Measurements from ENCODE around the gene SPCS2.

SPCS2 gene

DNA sequence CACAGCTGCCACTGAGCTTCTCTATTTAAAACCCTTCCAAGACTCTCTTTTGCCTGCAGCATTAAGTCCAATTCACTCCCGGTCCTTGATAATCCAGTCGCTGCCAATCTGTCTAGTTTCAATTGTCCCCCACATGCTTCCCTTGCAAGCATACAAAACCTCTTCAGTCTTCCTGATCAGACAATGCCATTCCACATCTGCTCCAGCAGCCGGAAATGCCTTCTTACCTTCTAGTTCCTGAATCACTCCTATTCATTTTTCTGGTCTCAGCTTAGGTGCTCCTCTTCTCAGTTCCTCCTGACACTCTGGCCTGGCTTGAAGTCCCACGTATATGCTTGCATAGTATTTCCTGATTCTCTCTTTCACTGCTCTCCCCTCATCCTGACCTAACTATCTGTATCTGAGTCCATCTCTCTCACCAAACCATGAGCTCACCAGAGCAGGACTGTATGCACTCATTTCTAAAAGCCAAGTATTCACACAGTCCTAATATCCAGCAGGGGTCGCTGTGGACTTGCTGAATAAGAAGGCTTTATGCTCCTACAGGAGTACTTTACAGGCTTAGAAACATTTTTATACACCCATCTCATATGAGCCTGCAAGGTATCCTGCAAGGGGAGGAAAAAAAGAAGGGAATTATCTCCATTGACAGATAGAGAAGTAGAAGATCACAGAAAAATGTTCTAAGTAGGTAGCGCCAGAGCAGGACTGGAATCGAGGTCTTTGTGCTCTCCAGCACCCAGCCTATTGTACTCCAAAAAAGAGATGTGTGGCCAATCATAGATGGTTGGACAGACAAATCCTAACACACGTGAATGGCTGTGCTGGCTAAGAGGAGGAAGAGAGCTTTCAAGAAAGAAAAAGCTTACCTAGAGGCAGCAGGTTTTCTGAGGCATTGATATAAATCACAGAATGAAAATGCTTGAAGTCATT is 19.4 kb upstream of the SPCS2 start:
- peak; percentile 16 to 56 (median 23) for DNase-seq
- H3K27me3 ChIP-seq (replicated peaks; ENCODE audit: control insufficient read depth, insufficient read depth, low read length, poor library complexity, severe bottlenecking), result no peaks in the 10 kb centered on the region
- H3K4me1 ChIP-seq (ENCODE audit: control insufficient read depth, insufficient read depth, low read length, poor library complexity, severe bottlenecking), result no peaks in the 10 kb centered on the region
- H3K4me3 ChIP-seq (ENCODE audit: insufficient read depth, low read depth, low read length, poor library complexity, severe bottlenecking), result no peak overlapping the region
- H3K9me3 ChIP-seq (ENCODE audit: control insufficient read depth, low read length), result no peaks in the 10 kb centered on the region
- H3K27ac ChIP-seq (ENCODE audit: insufficient read depth, low read length, poor library complexity, severe bottlenecking), result no peak overlapping the region
- peaks cover 24% of the 10 kb centered on the region for H3K36me3 ChIP-seq (ENCODE audit: control insufficient read depth, insufficient read depth, low read length)

DNA sequence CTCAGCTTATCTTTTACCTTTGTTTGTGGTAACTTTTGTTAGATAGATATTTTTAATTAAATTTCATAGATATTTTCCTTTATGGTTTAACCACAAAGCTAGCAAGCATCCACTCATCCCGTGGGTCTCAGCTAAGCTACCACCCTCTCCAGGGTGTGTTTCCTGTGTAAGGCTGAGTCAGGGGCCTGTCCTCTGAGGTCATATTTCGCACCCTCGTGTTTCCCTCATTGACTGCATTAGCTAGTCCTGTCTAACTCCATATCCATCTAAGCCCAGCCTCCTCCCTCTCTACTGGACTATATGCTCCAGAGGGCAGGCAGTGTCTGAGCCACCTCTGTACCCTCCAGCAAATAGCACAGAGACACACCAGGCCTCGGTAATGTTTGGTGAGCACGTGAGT is 16.9 kb upstream of the SPCS2 start:
- Histone ChIP-seq H3K27ac (ENCODE audit: insufficient read depth, low read length, poor library complexity, severe bottlenecking) (no peak overlapping the region), H3K4me3 (ENCODE audit: insufficient read depth, low read depth, low read length, poor library complexity, severe bottlenecking) (no peak overlapping the region), H3K4me1 (ENCODE audit: control insufficient read depth, insufficient read depth, low read length, poor library complexity, severe bottlenecking) (no peaks in the 10 kb centered on the region), H3K36me3 (ENCODE audit: control insufficient read depth, insufficient read depth, low read length) (peaks cover 41% of the 10 kb centered on the region), H3K9me3 (ENCODE audit: control insufficient read depth, low read length) (no peaks in the 10 kb centered on the region), H3K27me3 (replicated peaks; ENCODE audit: control insufficient read depth, insufficient read depth, low read length, poor library complexity, severe bottlenecking) (no peaks in the 10 kb centered on the region)
- DNase-seq, result no peak

DNA sequence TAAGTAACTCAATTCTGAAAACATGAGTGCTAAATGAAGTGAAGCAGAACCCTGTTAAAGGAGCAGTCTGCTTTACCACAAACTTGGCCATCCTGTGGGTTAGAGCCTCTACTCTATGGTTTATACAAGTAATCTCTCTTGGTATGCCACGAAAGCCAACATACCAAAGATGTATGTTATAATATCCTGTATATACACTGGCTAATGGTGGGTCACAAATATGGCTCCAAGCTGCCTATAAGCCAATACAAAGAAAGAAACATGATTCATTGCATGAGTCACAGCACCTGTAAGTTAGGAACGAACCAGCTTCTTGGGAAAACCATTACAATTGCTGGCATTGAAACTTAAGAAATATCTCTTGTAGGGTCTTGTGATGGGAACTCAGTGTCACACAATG is 16.3 kb upstream of the SPCS2 start:
- H3K27me3 ChIP-seq (replicated peaks; ENCODE audit: control insufficient read depth, insufficient read depth, low read length, poor library complexity, severe bottlenecking), result no peaks in the 10 kb centered on the region
- H3K36me3 ChIP-seq (ENCODE audit: control insufficient read depth, insufficient read depth, low read length), result peaks cover 41% of the 10 kb centered on the region
- H3K27ac ChIP-seq (ENCODE audit: insufficient read depth, low read length, poor library complexity, severe bottlenecking), result no peak overlapping the region
- no peak overlapping the region for H3K4me3 ChIP-seq (ENCODE audit: insufficient read depth, low read depth, low read length, poor library complexity, severe bottlenecking)
- H3K4me1 ChIP-seq (ENCODE audit: control insufficient read depth, insufficient read depth, low read length, poor library complexity, severe bottlenecking), result no peaks in the 10 kb centered on the region
- DNase-seq, result no peak
- H3K9me3 ChIP-seq (ENCODE audit: control insufficient read depth, low read length), result no peaks in the 10 kb centered on the region

DNA sequence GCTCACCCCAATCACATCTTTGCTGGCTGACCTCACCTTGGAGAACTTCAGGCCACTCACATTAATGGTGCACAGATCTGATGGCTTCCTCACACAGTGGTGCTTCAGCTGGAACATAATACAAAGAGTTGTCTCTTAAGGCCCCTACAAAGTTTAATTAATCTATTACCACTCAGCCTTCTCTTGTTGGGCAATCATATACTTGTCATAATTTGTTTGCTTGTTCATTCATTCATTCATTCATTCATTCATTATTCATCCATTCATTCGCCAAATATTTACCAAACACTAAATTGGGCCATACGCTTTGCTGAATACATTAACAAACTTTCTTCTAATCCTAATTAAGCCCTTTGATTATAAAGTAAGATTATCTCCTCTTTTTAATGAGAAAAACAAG is 15.3 kb upstream of the SPCS2 start:
- Histone ChIP-seq H3K4me1 (ENCODE audit: control insufficient read depth, insufficient read depth, low read length, poor library complexity, severe bottlenecking) (no peaks in the 10 kb centered on the region), H3K27ac (ENCODE audit: insufficient read depth, low read length, poor library complexity, severe bottlenecking) (no peak overlapping the region), H3K36me3 (ENCODE audit: control insufficient read depth, insufficient read depth, low read length) (peaks cover 41% of the 10 kb centered on the region), H3K9me3 (ENCODE audit: control insufficient read depth, low read length) (no peaks in the 10 kb centered on the region), H3K27me3 (replicated peaks; ENCODE audit: control insufficient read depth, insufficient read depth, low read length, poor library complexity, severe bottlenecking) (no peaks in the 10 kb centered on the region), H3K4me3 (ENCODE audit: insufficient read depth, low read depth, low read length, poor library complexity, severe bottlenecking) (no peak overlapping the region)
- DNase-seq, result no peak

DNA sequence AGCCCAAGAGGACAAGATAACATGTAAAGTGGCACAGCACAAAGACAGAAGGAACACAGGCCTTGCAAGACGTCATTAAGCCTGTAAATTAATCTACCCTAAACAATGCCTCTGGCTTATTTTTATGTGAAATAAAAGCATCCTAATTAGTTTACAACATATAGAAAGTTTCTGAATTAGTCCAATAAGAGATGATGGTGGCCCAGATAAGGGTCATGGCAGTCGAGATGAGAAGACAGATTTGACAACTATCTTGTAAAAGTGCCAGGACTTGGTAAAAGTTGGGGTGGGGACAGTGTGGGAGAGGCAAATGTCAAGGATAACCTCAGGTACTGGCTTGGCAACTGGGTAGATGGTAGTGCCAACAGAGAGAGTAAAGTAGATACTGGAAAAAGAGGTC is 13.8 kb upstream of the SPCS2 start:
- H3K27me3 ChIP-seq (replicated peaks; ENCODE audit: control insufficient read depth, insufficient read depth, low read length, poor library complexity, severe bottlenecking), result no peaks in the 10 kb centered on the region
- H3K4me1 ChIP-seq (ENCODE audit: control insufficient read depth, insufficient read depth, low read length, poor library complexity, severe bottlenecking), result no peaks in the 10 kb centered on the region
- H3K36me3 ChIP-seq (ENCODE audit: control insufficient read depth, insufficient read depth, low read length), result peaks cover 44% of the 10 kb centered on the region
- no peak for DNase-seq
- H3K9me3 ChIP-seq (ENCODE audit: control insufficient read depth, low read length), result no peaks in the 10 kb centered on the region
- no peak overlapping the region for H3K27ac ChIP-seq (ENCODE audit: insufficient read depth, low read length, poor library complexity, severe bottlenecking)
- no peak overlapping the region for H3K4me3 ChIP-seq (ENCODE audit: insufficient read depth, low read depth, low read length, poor library complexity, severe bottlenecking)

DNA sequence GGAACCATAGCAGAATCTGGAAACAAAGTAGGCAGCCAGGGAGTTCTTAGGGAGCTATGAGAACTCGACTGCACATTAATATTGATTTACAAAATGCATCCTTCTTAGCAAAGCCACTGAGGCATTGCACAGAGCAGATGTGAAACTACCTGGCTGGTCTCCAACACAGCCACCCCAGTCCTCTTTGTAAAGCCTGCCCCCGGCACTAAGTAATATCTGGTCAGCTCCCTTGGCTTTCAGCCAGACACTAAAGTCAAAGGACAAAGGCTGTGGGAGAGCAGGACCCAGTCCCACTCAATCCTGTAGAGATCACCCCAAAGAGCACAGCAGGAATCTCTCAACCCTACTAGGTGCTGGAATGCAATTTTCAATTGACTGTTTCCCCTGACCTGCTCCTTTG is 13.0 kb upstream of the SPCS2 start:
- Histone ChIP-seq H3K4me1 (ENCODE audit: control insufficient read depth, insufficient read depth, low read length, poor library complexity, severe bottlenecking) (no peaks in the 10 kb centered on the region), H3K4me3 (ENCODE audit: insufficient read depth, low read depth, low read length, poor library complexity, severe bottlenecking) (no peak overlapping the region), H3K36me3 (ENCODE audit: control insufficient read depth, insufficient read depth, low read length) (peaks cover 48% of the 10 kb centered on the region), H3K27me3 (replicated peaks; ENCODE audit: control insufficient read depth, insufficient read depth, low read length, poor library complexity, severe bottlenecking) (no peaks in the 10 kb centered on the region), H3K9me3 (ENCODE audit: control insufficient read depth, low read length) (no peaks in the 10 kb centered on the region), H3K27ac (ENCODE audit: insufficient read depth, low read length, poor library complexity, severe bottlenecking) (no peak overlapping the region)
- DNase-seq, result no peak

DNA sequence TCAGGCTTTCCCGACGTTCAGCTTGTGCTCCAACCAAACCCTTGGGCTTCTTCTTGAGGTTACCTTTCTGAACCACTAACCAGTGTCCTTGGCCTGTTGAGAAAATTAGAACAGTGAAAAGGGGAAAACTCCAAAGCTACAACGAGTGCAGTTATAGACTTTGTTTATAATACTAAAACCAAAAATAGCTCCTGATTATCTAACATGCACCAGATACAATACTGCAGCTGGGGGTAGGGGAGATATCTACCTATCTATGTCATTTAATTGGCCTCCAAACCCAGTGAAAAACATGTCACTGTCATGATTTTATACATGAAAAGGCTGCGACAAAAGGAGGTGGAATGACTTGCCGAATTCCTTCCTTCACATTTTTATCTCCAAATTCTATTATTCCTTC is 12.1 kb upstream of the SPCS2 start:
- no peaks in the 10 kb centered on the region for H3K4me1 ChIP-seq (ENCODE audit: control insufficient read depth, insufficient read depth, low read length, poor library complexity, severe bottlenecking)
- H3K27me3 ChIP-seq (replicated peaks; ENCODE audit: control insufficient read depth, insufficient read depth, low read length, poor library complexity, severe bottlenecking), result no peaks in the 10 kb centered on the region
- H3K4me3 ChIP-seq (ENCODE audit: insufficient read depth, low read depth, low read length, poor library complexity, severe bottlenecking), result no peak overlapping the region
- H3K9me3 ChIP-seq (ENCODE audit: control insufficient read depth, low read length), result no peaks in the 10 kb centered on the region
- peaks cover 48% of the 10 kb centered on the region for H3K36me3 ChIP-seq (ENCODE audit: control insufficient read depth, insufficient read depth, low read length)
- no peak for DNase-seq
- no peak overlapping the region for H3K27ac ChIP-seq (ENCODE audit: insufficient read depth, low read length, poor library complexity, severe bottlenecking)

DNA sequence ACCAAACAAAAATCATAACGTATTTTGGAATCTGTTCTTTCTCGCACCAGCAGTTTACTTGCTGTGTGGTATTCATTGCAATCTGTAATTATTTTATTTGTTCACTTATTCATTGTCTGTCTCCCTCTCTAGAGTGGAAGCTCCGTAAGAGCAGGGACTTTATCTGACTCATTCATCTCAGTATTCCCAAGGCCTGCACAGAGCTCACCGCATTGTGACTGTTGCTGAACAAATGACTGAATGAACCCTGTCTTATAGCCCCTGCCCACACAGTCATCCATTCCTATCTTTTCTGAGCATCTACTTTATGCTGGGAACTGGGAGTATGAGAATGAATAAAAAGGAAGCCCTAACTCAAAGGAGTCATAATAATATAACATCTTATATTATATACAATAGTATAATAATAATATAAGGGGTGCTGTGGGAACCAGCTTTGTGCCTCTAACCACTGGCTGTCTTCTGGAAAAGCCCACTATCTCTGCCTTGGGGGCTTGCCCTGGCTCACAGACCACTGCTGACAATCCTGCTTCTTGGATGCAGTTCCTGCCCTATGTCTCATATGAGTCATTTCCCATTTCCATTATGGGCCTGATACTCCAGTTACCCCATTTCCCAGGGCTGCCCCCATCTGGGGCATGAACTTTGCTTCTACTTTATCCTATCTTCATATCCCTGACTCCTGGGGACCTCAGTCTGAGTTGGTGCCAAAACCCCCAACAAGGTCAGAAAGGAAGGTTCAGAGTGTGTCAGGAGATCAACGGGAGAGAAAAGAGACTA is 11.2 kb upstream of the SPCS2 start:
- peaks cover 41% of the 10 kb centered on the region for H3K36me3 ChIP-seq (ENCODE audit: control insufficient read depth, insufficient read depth, low read length)

DNA sequence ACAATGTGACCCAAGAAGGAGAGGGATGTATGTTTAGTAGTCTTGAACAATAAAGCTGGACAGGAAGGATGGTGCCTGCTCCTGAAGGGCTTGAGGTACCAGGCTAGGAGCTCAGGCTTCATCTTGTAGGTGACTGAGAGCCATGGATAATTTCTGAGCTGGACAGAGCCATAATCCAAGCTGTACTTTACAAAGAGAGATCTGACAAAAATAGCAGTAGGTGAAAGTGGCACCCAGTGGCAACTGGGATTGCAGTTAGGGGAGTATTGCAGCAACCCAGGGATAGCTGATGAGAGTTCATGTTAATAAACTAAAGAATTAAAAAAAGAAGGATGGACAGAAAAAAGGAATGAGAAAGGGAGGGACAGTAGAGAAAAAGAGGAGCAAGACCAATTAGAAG is 7.6 kb upstream of the SPCS2 start:
- no peaks in the 10 kb centered on the region for H3K4me1 ChIP-seq (ENCODE audit: control insufficient read depth, insufficient read depth, low read length, poor library complexity, severe bottlenecking)

More for the DNA sequence above, 11.2 kb upstream of the SPCS2 start:
- H3K27me3 ChIP-seq (replicated peaks; ENCODE audit: control insufficient read depth, insufficient read depth, low read length, poor library complexity, severe bottlenecking), result no peaks in the 10 kb centered on the region
- H3K27ac ChIP-seq (ENCODE audit: insufficient read depth, low read length, poor library complexity, severe bottlenecking), result no peak overlapping the region
- no peaks in the 10 kb centered on the region for H3K9me3 ChIP-seq (ENCODE audit: control insufficient read depth, low read length)
- H3K4me3 ChIP-seq (ENCODE audit: insufficient read depth, low read depth, low read length, poor library complexity, severe bottlenecking), result no peak overlapping the region
- H3K4me1 ChIP-seq (ENCODE audit: control insufficient read depth, insufficient read depth, low read length, poor library complexity, severe bottlenecking), result no peaks in the 10 kb centered on the region
- no peak for DNase-seq

More for the DNA sequence above, 7.6 kb upstream of the SPCS2 start:
- no peak for DNase-seq
- H3K27me3 ChIP-seq (replicated peaks; ENCODE audit: control insufficient read depth, insufficient read depth, low read length, poor library complexity, severe bottlenecking), result no peaks in the 10 kb centered on the region
- peaks cover 12% of the 10 kb centered on the region for H3K36me3 ChIP-seq (ENCODE audit: control insufficient read depth, insufficient read depth, low read length)
- H3K9me3 ChIP-seq (ENCODE audit: control insufficient read depth, low read length), result no peaks in the 10 kb centered on the region
- no peak overlapping the region for H3K27ac ChIP-seq (ENCODE audit: insufficient read depth, low read length, poor library complexity, severe bottlenecking)
- no peak overlapping the region for H3K4me3 ChIP-seq (ENCODE audit: insufficient read depth, low read depth, low read length, poor library complexity, severe bottlenecking)

Data from effector memory CD4-positive, alpha-beta T cell (primary cell).